Keratinocyte (primary cell): Measurements from ENCODE around the gene SYT1. TPM values are rescaled to one million over a fixed set of nuclear protein-coding genes. Genes with fewer than 3 reads are reported as not detected.

Experiments
- DNase-seq: peaks from one replicate; pipeline ENCODE4 v3.0.0-alpha.2; 2011; ENCODE audit warnings: low read depth, missing footprints, low spot score
- FAIRE-seq: peaks from 2 replicates; lab custom pipeline; 2011; peaks lifted over from hg19 to GRCh38; lab: Jason Lieb, UNC
- H2AFZ ChIP-seq: 2 replicates; pipeline ENCODE4 v1.6.0; 2012; ENCODE audit warnings: low read length, control low read depth, inconsistent platforms; ENCODE audit not compliant: control insufficient read depth
- H3K27ac ChIP-seq: 2 replicates; pipeline ENCODE4 v1.5.1; 2011; ENCODE audit warnings: low read length; ENCODE audit not compliant: control insufficient read depth, insufficient read depth
- H3K27me3 ChIP-seq: 3 replicates; pipeline ENCODE4 v1.6.0; 2011; ENCODE audit warnings: low read length; ENCODE audit not compliant: control insufficient read depth, insufficient read depth; ENCODE audit errors: extremely low read depth
- H3K36me3 ChIP-seq, 2 experiments: 2 replicates in 1 of 2; 3 replicates in 1 of 2; pipeline ENCODE4 v1.5.1; 2011; ENCODE audit warnings: low read length in 2 of 2, mild to moderate bottlenecking in 1 of 2; ENCODE audit not compliant: control insufficient read depth in 2 of 2, insufficient read depth in 2 of 2; ENCODE audit errors: extremely low read depth in 1 of 2
- H3K4me1 ChIP-seq: 3 replicates; pipeline ENCODE4 v1.5.1; 2011; ENCODE audit warnings: low read length; ENCODE audit not compliant: control insufficient read depth, insufficient read depth; ENCODE audit errors: extremely low read depth
- H3K4me2 ChIP-seq: 3 replicates; pipeline ENCODE4 v1.6.0; 2011; ENCODE audit warnings: low read depth, low read length; ENCODE audit not compliant: control insufficient read depth, insufficient read depth; ENCODE audit errors: extremely low read depth
- H3K4me3 ChIP-seq, 3 experiments: fragments of 200-600 bp in 1 of 3; sonication (generic) in 1 of 3; 2 replicates in 2 of 3; 3 replicates in 1 of 3; pipeline ENCODE4 v1.5.1; 2011 to 2016; ENCODE audit warnings: low read length in 3 of 3, mild to moderate bottlenecking in 3 of 3, control low read depth in 2 of 3, inconsistent platforms in 1 of 3, low read depth in 1 of 3, mixed read lengths in 1 of 3, mixed run types in 1 of 3, moderate library complexity in 1 of 3; ENCODE audit not compliant: control insufficient read depth in 2 of 3, insufficient read depth in 2 of 3; ENCODE audit errors: extremely low read depth in 1 of 3
- H3K79me2 ChIP-seq: 2 replicates; pipeline ENCODE4 v1.6.0; 2012; ENCODE audit warnings: low read length; ENCODE audit not compliant: control insufficient read depth, insufficient read depth
- H3K9ac ChIP-seq: 3 replicates; pipeline ENCODE4 v1.6.0; 2011; ENCODE audit warnings: low read length; ENCODE audit not compliant: control insufficient read depth, insufficient read depth; ENCODE audit errors: extremely low read depth
- H3K9me1 ChIP-seq: 3 replicates; pipeline ENCODE4 v1.6.0; 2011; ENCODE audit warnings: low read length; ENCODE audit not compliant: control insufficient read depth, insufficient read depth; ENCODE audit errors: extremely low read depth
- H3K9me3 ChIP-seq: 2 replicates; pipeline ENCODE4 v1.5.1; 2012; ENCODE audit warnings: low read depth, low read length; ENCODE audit not compliant: control insufficient read depth
- H4K20me1 ChIP-seq: 3 replicates; pipeline ENCODE4 v1.6.0; 2011; ENCODE audit warnings: low read length; ENCODE audit not compliant: control insufficient read depth, insufficient read depth; ENCODE audit errors: extremely low read depth
- EZH2 ChIP-seq: IDR thresholded peaks from one replicate; pipeline ENCODE4 v1.6.1; 2012; ENCODE audit warnings: inconsistent platforms, mild to moderate bottlenecking, low read length, moderate library complexity
- dilution Hi-C: fragments of 300-500 bp; cut with MboI; formaldehyde crosslinking; loops from one replicate; pipeline ENCODE4 v1.7.0; 2020; ENCODE audit warnings: low sequenced_read_pairs; ENCODE audit not compliant: extremely low pct_ligation_motif_present
- polyA plus RNA-seq, 5 experiments: library from polyadenylated mRNA; depleted of rRNA in 3 of 5; stranded (reverse) in 3 of 5; stranded (forward) in 1 of 5; unstranded in 1 of 5; fragments of >200 nt; gene quantifications; 1 replicate in 1 of 5; 2 replicates in 3 of 5; 3 replicates in 1 of 5; pipeline versions ENCODE4 v1.2.1 to v1.2.3, GENCODE V29; 2011 to 2012; ENCODE audit warnings: missing spikeins in 2 of 5, low read depth in 1 of 5, low replicate concordance in 1 of 5
- TF ChIP-seq, protein P1 (sequence below), 3 experiments: IDR thresholded peaks in 1 of 3; conservative IDR thresholded peaks in 1 of 3; optimal IDR thresholded peaks in 1 of 3; 2 replicates in 2 of 3; 3 replicates in 1 of 3; pipeline versions ENCODE3 to v1.5.1; 2011; ENCODE audit warnings: low read length in 3 of 3, mild to moderate bottlenecking in 3 of 3, moderate library complexity in 2 of 3, control low read depth in 1 of 3, inconsistent platforms in 1 of 3; ENCODE audit not compliant: insufficient read depth in 2 of 3; ENCODE audit errors: extremely low read depth in 1 of 3

SYT1 gene
- polyA plus RNA-seq, 1 donor (not counting 4 experiments of a cell fraction or from before 2014, with no cell fraction given) = 6.1 TPM

DNA sequence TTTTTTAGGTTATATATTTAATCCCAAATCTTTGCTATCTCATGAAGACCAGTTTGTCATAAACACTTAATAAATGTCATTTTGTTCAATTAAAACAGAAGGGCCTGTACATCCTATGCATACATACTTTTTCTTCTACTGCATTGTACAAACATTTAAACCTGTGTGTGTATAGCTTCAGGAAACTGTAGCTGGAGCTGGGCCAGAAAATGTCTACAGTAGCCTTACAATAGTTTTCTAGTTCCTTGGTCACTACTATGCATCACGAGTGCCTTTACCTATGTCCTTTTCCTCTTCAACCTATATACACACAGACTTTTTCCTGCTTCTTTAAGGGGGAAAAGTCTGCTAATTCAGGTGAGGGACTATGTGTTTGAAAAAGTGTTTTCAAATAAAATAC lies 523.4 kb downstream of the SYT1 start:
- no peak for DNase-seq
- dilution Hi-C loops = no loop called here
- H3K27ac ChIP-seq = no peak overlapping the region
- H4K20me1 ChIP-seq = no peaks in the 10 kb centered on the region
- no peak overlapping the region for H3K9ac ChIP-seq
- H3K4me2 ChIP-seq = no peak overlapping the region
- TF ChIP-seq, protein P1, sequence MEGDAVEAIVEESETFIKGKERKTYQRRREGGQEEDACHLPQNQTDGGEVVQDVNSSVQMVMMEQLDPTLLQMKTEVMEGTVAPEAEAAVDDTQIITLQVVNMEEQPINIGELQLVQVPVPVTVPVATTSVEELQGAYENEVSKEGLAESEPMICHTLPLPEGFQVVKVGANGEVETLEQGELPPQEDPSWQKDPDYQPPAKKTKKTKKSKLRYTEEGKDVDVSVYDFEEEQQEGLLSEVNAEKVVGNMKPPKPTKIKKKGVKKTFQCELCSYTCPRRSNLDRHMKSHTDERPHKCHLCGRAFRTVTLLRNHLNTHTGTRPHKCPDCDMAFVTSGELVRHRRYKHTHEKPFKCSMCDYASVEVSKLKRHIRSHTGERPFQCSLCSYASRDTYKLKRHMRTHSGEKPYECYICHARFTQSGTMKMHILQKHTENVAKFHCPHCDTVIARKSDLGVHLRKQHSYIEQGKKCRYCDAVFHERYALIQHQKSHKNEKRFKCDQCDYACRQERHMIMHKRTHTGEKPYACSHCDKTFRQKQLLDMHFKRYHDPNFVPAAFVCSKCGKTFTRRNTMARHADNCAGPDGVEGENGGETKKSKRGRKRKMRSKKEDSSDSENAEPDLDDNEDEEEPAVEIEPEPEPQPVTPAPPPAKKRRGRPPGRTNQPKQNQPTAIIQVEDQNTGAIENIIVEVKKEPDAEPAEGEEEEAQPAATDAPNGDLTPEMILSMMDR (optimal IDR thresholded peaks at IDR 0.05 in 1 of 3, IDR thresholded peaks at IDR 0.05 in 1 of 3, conservative IDR thresholded peaks at IDR 0.05 in 1 of 3; ENCODE audit: extremely low read depth in 1 of 3, insufficient read depth in 2 of 3, low read length in 3 of 3) = no peak
- no peak for TF ChIP-seq EZH2
- no peaks in the 10 kb centered on the region for H3K9me1 ChIP-seq
- no peaks in the 10 kb centered on the region for H3K4me1 ChIP-seq
- no peaks in the 10 kb centered on the region for H3K27me3 ChIP-seq
- no peaks in the 10 kb centered on the region for H3K36me3 ChIP-seq
- H2AFZ ChIP-seq = no peak overlapping the region
- H3K79me2 ChIP-seq = no peaks in the 10 kb centered on the region
- no peaks in the 10 kb centered on the region for H3K9me3 ChIP-seq
- no peak for FAIRE-seq
- H3K4me3 ChIP-seq = no peak overlapping the region

DNA sequence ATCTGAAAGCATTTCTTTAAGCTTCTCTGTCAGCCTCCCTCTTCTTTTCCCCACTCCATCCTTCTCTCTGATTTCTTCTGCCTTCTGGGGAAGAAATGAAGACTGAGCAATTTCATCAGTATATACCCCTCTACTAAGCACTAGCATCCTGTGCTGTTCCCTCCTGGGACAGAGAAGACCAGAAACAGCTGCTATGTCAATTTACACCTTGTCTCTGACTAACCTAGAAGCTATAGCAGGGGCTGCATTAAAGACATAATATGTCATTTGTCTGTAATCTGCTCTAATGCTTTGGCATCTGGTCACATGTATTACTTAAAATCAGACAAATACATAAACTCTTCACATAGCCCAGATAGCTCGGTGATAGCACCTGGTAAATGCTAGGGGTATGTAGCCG lies 529.3 kb downstream of the SYT1 start:
- Histone ChIP-seq H3K4me2 (no peak overlapping the region), H3K79me2 (no peaks in the 10 kb centered on the region), H4K20me1 (no peaks in the 10 kb centered on the region), H2AFZ (no peak overlapping the region), H3K27ac (no peak overlapping the region), H3K27me3 (no peaks in the 10 kb centered on the region), H3K9me3 (no peaks in the 10 kb centered on the region), H3K9me1 (no peaks in the 10 kb centered on the region), H3K9ac (no peak overlapping the region), H3K36me3 (no peaks in the 10 kb centered on the region), H3K4me1 (no peaks in the 10 kb centered on the region), H3K4me3 (no peak overlapping the region)
- DNase-seq (no peak), FAIRE-seq (no peak)
- TF ChIP-seq, protein P1 (optimal IDR thresholded peaks at IDR 0.05 in 1 of 3, IDR thresholded peaks at IDR 0.05 in 1 of 3, conservative IDR thresholded peaks at IDR 0.05 in 1 of 3; ENCODE audit: extremely low read depth in 1 of 3, insufficient read depth in 2 of 3, low read length in 3 of 3) = no peak
- no peak for TF ChIP-seq EZH2
- dilution Hi-C loops = no loop called here
